ENCODE measurements around the gene TSPYL4.

- TF ChIP-seq CTCF (IDR thresholded peaks at IDR 0.05) (no peak), POLR2A (IDR thresholded peaks at IDR 0.05) (no peak)
Observed at GRCh38 chr6:116277124-116277523, 23.2 kb upstream of the TSPYL4 start.

All from lower leg skin (tissue), 3 donors.